WTC11 (cell line): ENCODE results near the gene KRT79. TPM values are rescaled to one million over a fixed set of nuclear protein-coding genes. Genes with fewer than 3 reads are reported as not detected.

ENCODE experiments used
- ATAC-seq: fragments of 200-7000 bp; cut with Tn5 transposase; 2 replicates; pipeline ENCODE4 v1.10.0; 2021; ENCODE audit warnings: mild to moderate bottlenecking, moderate library complexity
- CTCF ChIA-PET: fragments of 300-600 bp; sonication (Branson Sonifier 250); formaldehyde crosslinking; loops from one replicate; lab custom pipeline; 2021; ENCODE audit warnings: antibody characterized with exemption; lab: Charles Lee
- POLR2A ChIA-PET: fragments of 350-600 bp; sonication (Branson Sonifier 250); formaldehyde crosslinking; loops from one replicate; lab custom pipeline; 2021; ENCODE audit warnings: antibody characterized with exemption; lab: Charles Lee
- DNase-seq: peaks from one replicate; pipeline ENCODE4 v3.0.0; 2021; ENCODE audit warnings: low spot score
- H3K27ac Mint-ChIP-seq: 2 replicates; pipeline ENCODE4 v1.8.0; 2021; ENCODE audit warnings: mixed read lengths
- H3K27me3 Mint-ChIP-seq: 2 replicates; pipeline ENCODE4 v1.8.0; 2021; ENCODE audit warnings: low read depth, mild to moderate bottlenecking, moderate library complexity, mixed read lengths
- H3K36me3 Mint-ChIP-seq: 2 replicates; pipeline ENCODE4 v1.8.0; 2021; ENCODE audit warnings: mixed read lengths
- H3K4me1 Mint-ChIP-seq: 2 replicates; pipeline ENCODE4 v1.8.0; 2022; ENCODE audit warnings: mixed read lengths
- H3K4me3 Mint-ChIP-seq: 2 replicates; pipeline ENCODE4 v1.8.0; 2021; ENCODE audit warnings: mild to moderate bottlenecking, moderate library complexity, mixed read lengths
- H3K9me3 Mint-ChIP-seq: 2 replicates; pipeline ENCODE4 v1.8.0; 2021; ENCODE audit warnings: mixed read lengths
- ARID4B ChIP-seq: sonication (generic); formaldehyde crosslinking; IDR thresholded peaks from 2 replicates; pipeline ENCODE4 v1.8.0; 2023; ENCODE audit warnings: missing genetic modification reagents, mild to moderate bottlenecking, borderline replicate concordance
- ATF3 ChIP-seq: sonication (generic); formaldehyde crosslinking; conservative IDR thresholded peaks from 2 replicates; pipeline ENCODE4 v1.8.1; 2022; ENCODE audit warnings: mild to moderate bottlenecking, missing genetic modification reagents
- CDX4 ChIP-seq: fragments of 250-450 bp; sonication (Bioruptor Pico); IDR thresholded peaks from 2 replicates; pipeline ENCODE4 v1.9.0; 2021; ENCODE audit warnings: moderate library complexity, mild to moderate bottlenecking, inconsistent platforms, borderline replicate concordance
- E2F1 ChIP-seq: sonication (generic); formaldehyde crosslinking; IDR thresholded peaks from 2 replicates; pipeline ENCODE4 v1.8.0; 2022; ENCODE audit warnings: mild to moderate bottlenecking, missing genetic modification reagents
- E2F5 ChIP-seq: sonication (generic); formaldehyde crosslinking; IDR thresholded peaks from 2 replicates; pipeline ENCODE4 v1.8.1; 2022; ENCODE audit warnings: mild to moderate bottlenecking, moderate library complexity, missing genetic modification reagents
- EMX1 ChIP-seq: fragments of 250-450 bp; sonication (Bioruptor Pico); IDR thresholded peaks from 2 replicates; pipeline ENCODE4 v1.8.0; 2021; ENCODE audit warnings: mild to moderate bottlenecking
- ERG ChIP-seq: fragments of 250-450 bp; sonication (Bioruptor Pico); IDR thresholded peaks from 2 replicates; pipeline ENCODE4 v1.8.0; 2021; ENCODE audit warnings: mild to moderate bottlenecking
- JAZF1 ChIP-seq: fragments of 250-450 bp; sonication (Bioruptor Pico); IDR thresholded peaks from 2 replicates; pipeline ENCODE4 v1.9.0; 2021; ENCODE audit warnings: moderate library complexity, mild to moderate bottlenecking, inconsistent platforms
- MXD4 ChIP-seq: fragments of 250-450 bp; sonication (Bioruptor Pico); IDR thresholded peaks from 2 replicates; pipeline ENCODE4 v1.8.0; 2021; ENCODE audit warnings: mild to moderate bottlenecking, moderate library complexity, borderline replicate concordance
- NR3C1 ChIP-seq: sonication (generic); formaldehyde crosslinking; conservative IDR thresholded peaks from 2 replicates; pipeline ENCODE4 v1.8.1; 2023; ENCODE audit warnings: low read depth, mild to moderate bottlenecking, missing genetic modification reagents
- RELA ChIP-seq: sonication (generic); formaldehyde crosslinking; IDR thresholded peaks from 2 replicates; pipeline ENCODE4 v1.8.1; 2022; ENCODE audit warnings: missing genetic modification reagents, mild to moderate bottlenecking, borderline replicate concordance
- ZBTB21 ChIP-seq: sonication (generic); formaldehyde crosslinking; IDR thresholded peaks from 2 replicates; pipeline ENCODE4 v1.8.1; 2023; ENCODE audit warnings: mild to moderate bottlenecking, missing genetic modification reagents, borderline replicate concordance
- ZMAT4 ChIP-seq: fragments of 250-450 bp; sonication (Bioruptor Pico); IDR thresholded peaks from 2 replicates; pipeline ENCODE4 v1.9.0; 2021; ENCODE audit warnings: mild to moderate bottlenecking
- ZNF138 ChIP-seq: sonication (generic); formaldehyde crosslinking; conservative IDR thresholded peaks from 2 replicates; pipeline ENCODE4 v1.8.1; 2022; ENCODE audit warnings: mild to moderate bottlenecking, moderate library complexity, missing genetic modification reagents
- ZNF396 ChIP-seq: fragments of 250-450 bp; sonication (Bioruptor Pico); IDR thresholded peaks from 2 replicates; pipeline ENCODE4 v1.8.0; 2021; ENCODE audit warnings: mild to moderate bottlenecking, moderate library complexity, borderline replicate concordance
- ZNF416 ChIP-seq: fragments of 250-450 bp; sonication (Bioruptor Pico); IDR thresholded peaks from 2 replicates; pipeline ENCODE4 v1.9.0; 2021; ENCODE audit warnings: mild to moderate bottlenecking, inconsistent platforms
- total RNA-seq: library from RNA; stranded (reverse); gene quantifications from 3 replicates; pipeline ENCODE4 v1.2.3, GENCODE V29; 2021

The KRT79 gene
- total RNA-seq, 1 experiment from 2014 or later = not detected

- CTCF ChIA-PET = interaction anchor here (1.0 kb wide), 1 partner anchor 28 kb away, joined by 5 read pairs; no protein-coding TSS in a partner anchor
- POLR2A ChIA-PET = no interaction called here
Observed at GRCh38 chr12:52851787-52852186, 17.7 kb upstream of the KRT79 start.

More at GRCh38 chr12:52851787-52852186, 17.7 kb upstream of the KRT79 start:
- TF ChIP-seq CDX4 (CRISPR knock-in tag) (no peak), ZNF396 (CRISPR knock-in tag) (no peak), NR3C1 (CRISPR knock-in tag) (no peak), ZNF138 (CRISPR knock-in tag) (no peak), ERG (CRISPR knock-in tag) (no peak), ATF3 (CRISPR knock-in tag) (no peak), E2F5 (CRISPR knock-in tag) (no peak), JAZF1 (CRISPR knock-in tag) (no peak), ZBTB21 (CRISPR knock-in tag) (no peak), ZNF416 (CRISPR knock-in tag) (no peak), ARID4B (no peak), ZMAT4 (CRISPR knock-in tag) (no peak), E2F1 (CRISPR knock-in tag) (no peak), MXD4 (CRISPR knock-in tag) (no peak), RELA (CRISPR knock-in tag) (no peak), EMX1 (CRISPR knock-in tag) (no peak)
- Mint-ChIP-seq H3K36me3 (no peaks in the 10 kb centered on the region), H3K4me3 (no peak overlapping the region), H3K27ac (no peak overlapping the region), H3K27me3 (no peaks in the 10 kb centered on the region; the same call in 1 of the 2 replicates), H3K4me1 (no peaks in the 10 kb centered on the region), H3K9me3 (no peaks in the 10 kb centered on the region)
- ATAC-seq (no peak), DNase-seq (no peak)
